NCI-H345 treated with DMSO at 0.1 percent for 48 hours (cell line): ENCODE results near the gene KDM5C.

Source experiments
- DNase-seq: peaks from one replicate; lab custom pipeline; 2025; ENCODE audit not compliant: unreplicated experiment; lab: John Stamatoyannopoulos, UW

The KDM5C gene

DNA sequence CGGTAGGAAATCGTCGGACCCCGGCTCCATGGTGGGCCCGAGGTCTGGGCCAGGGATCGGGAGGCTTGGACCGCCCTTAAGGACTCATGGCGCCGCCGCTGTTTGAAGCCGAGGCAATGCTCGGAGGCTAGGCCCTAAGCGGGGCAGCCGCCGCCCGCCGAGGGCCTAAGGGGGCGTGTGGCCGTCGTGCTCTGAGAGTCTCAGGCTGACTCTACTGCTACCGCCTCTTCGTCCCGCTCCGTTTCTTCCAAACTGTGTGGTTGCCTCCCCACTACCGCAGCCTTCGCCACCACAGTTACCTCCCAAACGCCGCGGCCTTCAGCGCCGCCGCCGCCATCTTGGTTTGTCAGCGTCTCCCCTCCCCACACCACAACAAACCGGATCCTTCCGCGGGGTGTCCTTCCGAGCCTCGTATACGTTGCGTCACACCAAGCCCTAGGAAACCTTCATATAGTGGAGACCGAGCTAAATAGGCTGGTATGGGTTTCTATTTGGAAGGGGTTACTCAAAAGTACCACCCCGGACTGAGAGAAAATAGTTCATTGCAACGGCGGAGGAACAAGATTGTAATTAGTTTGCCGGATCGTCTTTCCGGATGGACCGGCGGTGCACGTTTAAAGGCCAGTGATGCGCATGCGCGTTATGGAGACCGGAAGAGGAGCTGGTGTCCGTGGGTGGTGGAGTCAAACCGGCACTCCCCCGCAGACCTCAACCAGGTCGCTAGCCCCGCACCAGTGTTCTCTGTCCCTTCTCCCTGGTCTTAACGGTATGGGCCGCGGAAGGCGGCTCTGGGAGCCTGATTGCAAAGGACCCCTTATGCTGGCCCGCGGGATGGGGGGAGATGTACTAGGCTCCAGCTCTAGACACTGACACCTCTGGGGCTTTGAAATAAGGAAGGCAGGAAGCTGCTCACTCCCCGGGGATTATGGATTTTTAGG lies at the start of gene KDM5C:
KDM5C (minus strand) TSS at position 348 of the 938 bp plus-strand sequence; CDS start at position 30, 318 bp downstream.
- peak; percentile 71 for DNase-seq

DNA sequence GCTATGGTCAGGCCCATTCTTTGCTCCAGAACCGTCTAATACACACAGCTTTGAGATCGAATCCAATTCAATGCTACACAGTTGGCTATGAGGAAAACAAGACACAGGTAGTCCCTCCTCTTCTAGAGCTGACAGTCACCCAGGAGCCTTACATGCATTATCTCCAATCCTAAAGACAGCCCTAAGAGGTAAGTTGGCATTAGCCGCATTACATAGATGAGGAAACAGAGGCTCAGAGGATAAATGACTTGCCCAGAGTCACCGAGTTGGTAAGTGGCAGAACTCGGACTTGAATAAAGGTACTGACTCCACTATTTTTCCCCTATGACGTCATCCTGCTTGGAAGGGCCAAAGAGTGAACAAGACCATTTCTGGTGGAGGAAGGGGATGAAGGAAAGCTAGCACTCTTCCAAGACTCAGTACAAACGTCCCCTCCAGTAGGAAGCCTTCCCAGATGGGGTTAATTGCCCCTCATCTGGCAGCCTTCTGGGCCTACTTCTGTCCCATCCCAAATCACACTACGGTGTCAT lies 47.9 kb upstream of the KDM5C start:
- no peak for DNase-seq

GRCh38 chrX:53269536-53270107 lies 44.6 kb upstream of the KDM5C start:
- DNase-seq = no peak

DNA sequence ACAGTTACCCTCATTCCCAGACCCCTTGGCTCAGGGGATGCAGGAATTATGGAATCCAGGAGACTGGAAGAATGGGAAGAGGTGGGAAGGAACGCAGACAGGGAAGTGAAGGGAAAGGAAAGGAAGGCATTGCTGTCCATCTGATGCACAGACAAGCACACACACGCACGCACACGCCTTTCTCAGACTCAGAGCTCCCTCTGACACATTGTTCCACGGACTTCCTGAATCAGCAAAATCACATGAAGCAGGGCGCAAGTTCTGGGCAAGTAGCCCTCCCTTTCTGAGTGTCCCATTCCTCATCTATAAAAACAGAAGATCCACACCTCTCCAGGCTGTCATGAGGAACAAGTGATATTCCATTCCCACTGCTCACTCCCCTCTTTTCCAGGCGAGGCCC lies 43.2 kb upstream of the KDM5C start:
- no peak for DNase-seq

DNA sequence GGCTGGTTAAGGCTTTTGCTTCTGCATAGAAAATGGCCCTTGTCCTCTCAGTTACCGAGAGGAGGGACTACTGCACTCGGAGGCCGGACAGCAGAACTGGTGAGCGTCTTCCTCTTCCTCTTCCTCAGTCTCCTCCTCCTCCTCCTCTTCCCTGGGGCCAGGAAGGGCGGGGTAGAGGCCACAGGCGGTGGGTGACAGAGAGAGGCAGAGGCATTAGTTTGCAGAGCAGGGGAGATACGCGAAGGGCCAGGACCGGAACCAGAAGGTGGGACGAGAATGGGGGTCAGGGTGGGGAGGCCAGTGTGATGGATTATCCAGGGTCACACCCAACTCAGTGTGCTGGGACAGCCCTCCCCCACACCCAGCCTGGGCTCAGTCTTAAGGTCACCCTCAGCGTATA lies 41.9 kb upstream of the KDM5C start:
- DNase-seq = no peak

GRCh38 chrX:53265771-53266574 lies 41.0 kb upstream of the KDM5C start:
- no peak for DNase-seq

DNA sequence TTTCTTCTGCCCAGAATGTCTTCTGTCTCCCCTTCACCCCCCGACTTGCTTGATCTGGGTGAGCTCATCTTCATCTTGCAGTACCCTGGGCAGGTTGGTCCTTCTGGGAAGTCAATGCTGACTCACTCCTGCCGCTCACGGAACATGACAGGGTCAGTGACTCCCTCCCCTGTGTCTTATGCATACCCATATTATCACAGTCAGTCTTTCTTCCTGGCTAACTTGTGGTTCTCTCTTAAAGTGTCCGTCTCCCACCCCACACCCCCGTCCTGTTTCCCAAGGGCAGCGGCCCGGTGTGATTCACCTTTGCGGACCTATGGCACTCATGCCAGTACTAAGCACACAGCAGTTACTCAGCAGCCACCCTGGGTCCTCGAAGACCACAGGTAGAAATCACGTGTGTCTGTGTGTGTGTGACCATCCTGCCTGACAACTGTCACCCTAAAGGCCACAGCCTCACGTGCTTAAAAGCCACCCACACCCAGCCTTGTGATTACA lies 38.6 kb upstream of the KDM5C start:
- no peak for DNase-seq

GRCh38 chrX:53262918-53263394 lies 37.9 kb upstream of the KDM5C start:
- DNase-seq = no peak

DNA sequence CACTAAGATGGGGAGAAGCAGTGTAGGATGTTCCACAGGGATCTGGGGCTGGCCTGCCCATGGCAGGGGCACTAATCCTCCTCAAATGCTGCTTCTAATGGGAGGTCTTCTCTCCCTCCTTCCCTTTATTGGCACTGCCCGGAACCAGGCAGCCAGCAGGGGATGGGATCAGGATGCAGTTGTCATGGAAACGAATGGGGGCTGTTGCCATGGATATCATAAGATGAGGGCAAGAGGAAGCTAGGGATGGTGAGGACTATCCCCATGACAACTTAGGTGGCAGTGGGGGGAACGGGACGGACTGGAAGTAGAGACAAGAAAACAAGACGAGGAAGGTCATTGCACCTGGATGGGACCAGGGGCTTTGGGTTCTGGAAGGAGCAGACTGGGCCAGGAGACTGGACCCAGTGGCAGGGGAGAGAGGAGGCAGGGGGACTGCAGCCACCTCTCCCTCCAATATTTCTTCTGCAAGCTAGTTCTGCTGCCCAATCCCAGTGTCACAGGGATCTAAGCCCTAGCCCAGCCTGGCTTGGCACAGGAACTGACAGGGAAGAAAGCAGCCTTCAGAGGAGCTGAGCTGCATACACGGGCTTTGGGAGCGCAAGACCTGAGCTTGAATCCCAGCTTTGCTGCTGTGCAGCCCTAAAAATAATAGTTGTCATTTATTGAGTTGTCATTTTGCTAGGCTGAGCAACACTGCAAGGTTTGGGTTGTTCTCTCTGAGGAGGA lies 37.3 kb upstream of the KDM5C start:
- no peak for DNase-seq

GRCh38 chrX:53261355-53261972 lies 36.5 kb upstream of the KDM5C start:
- no peak for DNase-seq

- no peak for DNase-seq
These were observed 35.8 kb upstream of the KDM5C start for GRCh38 chrX:53260836-53261235.

- DNase-seq = no peak
These were observed 32.8 kb upstream of the KDM5C start for GRCh38 chrX:53257670-53258423.

GRCh38 chrX:53257166-53257565 lies 32.2 kb upstream of the KDM5C start:
- no peak for DNase-seq

DNA sequence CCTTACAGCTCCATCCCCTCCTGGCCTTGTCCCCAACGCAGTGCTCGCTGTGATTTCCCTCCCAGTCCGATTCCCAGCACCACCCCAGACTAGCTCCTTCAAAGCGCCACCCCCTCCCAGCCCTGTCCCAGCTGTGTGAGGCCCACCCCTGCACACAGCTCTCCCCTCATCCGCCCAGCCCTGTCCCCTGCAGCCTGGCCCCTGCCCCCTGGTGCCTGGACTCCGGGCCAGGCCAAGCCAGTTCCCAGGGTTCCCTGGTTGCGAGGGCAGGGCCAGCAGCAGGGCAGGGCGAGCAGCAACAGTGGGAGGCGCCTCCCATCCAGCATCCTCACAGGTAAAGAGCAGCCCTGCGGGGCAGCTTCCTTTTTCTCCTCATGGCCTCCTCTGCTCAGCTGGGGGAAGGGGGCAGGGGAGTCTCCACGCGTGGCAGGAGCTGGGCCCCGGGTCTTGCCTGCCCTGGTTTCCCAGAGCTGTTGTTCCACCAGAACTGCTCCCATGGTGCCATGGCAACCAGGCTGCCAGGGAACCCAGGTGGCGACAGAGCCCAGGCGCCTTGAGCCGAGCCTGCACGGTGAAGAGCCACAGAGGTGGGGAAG lies 31.5 kb upstream of the KDM5C start:
- no peak for DNase-seq

DNA sequence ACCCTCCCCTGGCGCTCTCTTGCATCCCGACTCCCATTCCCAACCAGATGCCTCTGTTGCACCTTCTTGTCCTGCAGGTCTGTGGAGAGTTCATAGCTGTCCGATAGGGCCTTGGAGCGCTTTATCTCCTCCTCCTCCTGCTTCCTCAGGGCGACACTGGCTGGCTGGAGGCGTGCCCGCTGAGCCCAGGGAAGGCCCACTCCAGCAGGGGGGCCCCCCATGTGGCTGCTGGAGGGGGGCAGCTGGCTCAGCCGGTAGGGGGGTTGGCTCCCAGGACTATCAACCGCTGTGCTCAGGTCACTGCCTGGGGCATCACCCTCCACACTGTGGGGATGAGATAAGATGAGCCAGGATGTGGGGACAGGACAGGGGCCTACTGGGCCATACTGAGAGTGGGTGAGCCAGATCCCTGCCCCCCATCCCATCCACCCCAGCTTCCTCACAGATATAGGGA lies 30.8 kb upstream of the KDM5C start:
- no peak for DNase-seq

GRCh38 chrX:53254570-53255461 lies 29.8 kb upstream of the KDM5C start:
- DNase-seq = no peak

GRCh38 chrX:53253293-53254020 lies 28.4 kb upstream of the KDM5C start:
- no peak for DNase-seq
